ENCODE data around the gene GLT1D1.

Gene GLT1D1

GRCh38 chr12:128861226-128862016 is 8.1 kb downstream of the GLT1D1 start:
- H4K20me1 ChIP-seq (ENCODE audit: insufficient read depth, low read length), result no peaks in the 10 kb centered on the region
- H3K9me2 ChIP-seq (replicated peaks; ENCODE audit: insufficient read depth, low read length), result no peaks in the 10 kb centered on the region
- no peaks in the 10 kb centered on the region for H3K9me3 ChIP-seq (replicated peaks; ENCODE audit: insufficient read depth, low read length)
- no peak overlapping the region for H3K9ac ChIP-seq (ENCODE audit: low read length)
- H3K79me2 ChIP-seq (ENCODE audit: low read length), result no peaks in the 10 kb centered on the region
- H3K27ac ChIP-seq (ENCODE audit: low read length), result no peak overlapping the region
- TF ChIP-seq CTCF (IDR thresholded peaks at IDR 0.05; ENCODE audit: low read length), result no peak
- TF ChIP-seq EZH2 (optimal IDR thresholded peaks at IDR 0.05; ENCODE audit: low read depth, low read length), result no peak
- no peak for TF ChIP-seq EZH2phosphoT487 (IDR thresholded peaks at IDR 0.05; ENCODE audit: low read length)
- no peak overlapping the region for H3K4me3 ChIP-seq (ENCODE audit: low read length)
- no peaks in the 10 kb centered on the region for H3K27me3 ChIP-seq (replicated peaks; ENCODE audit: insufficient read depth, low read length)
- no peak overlapping the region for H2AFZ ChIP-seq (ENCODE audit: low read length)
- no peak for DNase-seq
- H3K4me1 ChIP-seq (ENCODE audit: low read length), result no peaks in the 10 kb centered on the region
- no peaks in the 10 kb centered on the region for H3F3A ChIP-seq (ENCODE audit: insufficient read depth, low read length)
- H3K4me2 ChIP-seq (ENCODE audit: low read depth, low read length), result no peak overlapping the region
- no peaks in the 10 kb centered on the region for H3K36me3 ChIP-seq (replicated peaks; ENCODE audit: insufficient read depth, low read length)

GRCh38 chr12:128863957-128864356 is 10.7 kb downstream of the GLT1D1 start:
- TF ChIP-seq EZH2 (optimal IDR thresholded peaks at IDR 0.05; ENCODE audit: low read depth, low read length) (no peak), EZH2phosphoT487 (IDR thresholded peaks at IDR 0.05; ENCODE audit: low read length) (no peak), CTCF (IDR thresholded peaks at IDR 0.05; ENCODE audit: low read length) (no peak)
- Histone ChIP-seq H3K79me2 (ENCODE audit: low read length) (no peaks in the 10 kb centered on the region), H3K27me3 (replicated peaks; ENCODE audit: insufficient read depth, low read length) (no peaks in the 10 kb centered on the region), H3K27ac (ENCODE audit: low read length) (no peak overlapping the region), H3K9me3 (replicated peaks; ENCODE audit: insufficient read depth, low read length) (no peaks in the 10 kb centered on the region), H3K4me3 (ENCODE audit: low read length) (no peak overlapping the region), H3K4me1 (ENCODE audit: low read length) (no peaks in the 10 kb centered on the region), H3K9ac (ENCODE audit: low read length) (no peak overlapping the region), H3K9me2 (replicated peaks; ENCODE audit: insufficient read depth, low read length) (no peaks in the 10 kb centered on the region), H3K4me2 (ENCODE audit: low read depth, low read length) (no peak overlapping the region), H2AFZ (ENCODE audit: low read length) (no peak overlapping the region), H4K20me1 (ENCODE audit: insufficient read depth, low read length) (no peaks in the 10 kb centered on the region), H3F3A (ENCODE audit: insufficient read depth, low read length) (no peaks in the 10 kb centered on the region), H3K36me3 (replicated peaks; ENCODE audit: insufficient read depth, low read length) (no peaks in the 10 kb centered on the region)
- DNase-seq, result no peak

GRCh38 chr12:128864516-128865186 is 11.4 kb downstream of the GLT1D1 start:
- H3K4me1 ChIP-seq (ENCODE audit: low read length), result no peaks in the 10 kb centered on the region
- DNase-seq, result no peak
- H3K79me2 ChIP-seq (ENCODE audit: low read length), result no peaks in the 10 kb centered on the region
- TF ChIP-seq CTCF (IDR thresholded peaks at IDR 0.05; ENCODE audit: low read length), result no peak
- H3K27ac ChIP-seq (ENCODE audit: low read length), result no peak overlapping the region
- no peaks in the 10 kb centered on the region for H4K20me1 ChIP-seq (ENCODE audit: insufficient read depth, low read length)
- H3K9me3 ChIP-seq (replicated peaks; ENCODE audit: insufficient read depth, low read length), result no peaks in the 10 kb centered on the region
- H3K9me2 ChIP-seq (replicated peaks; ENCODE audit: insufficient read depth, low read length), result no peaks in the 10 kb centered on the region
- no peak overlapping the region for H2AFZ ChIP-seq (ENCODE audit: low read length)
- no peak overlapping the region for H3K4me2 ChIP-seq (ENCODE audit: low read depth, low read length)
- H3K27me3 ChIP-seq (replicated peaks; ENCODE audit: insufficient read depth, low read length), result no peaks in the 10 kb centered on the region
- H3K36me3 ChIP-seq (replicated peaks; ENCODE audit: insufficient read depth, low read length), result no peaks in the 10 kb centered on the region
- no peak overlapping the region for H3K9ac ChIP-seq (ENCODE audit: low read length)
- no peaks in the 10 kb centered on the region for H3F3A ChIP-seq (ENCODE audit: insufficient read depth, low read length)
- no peak overlapping the region for H3K4me3 ChIP-seq (ENCODE audit: low read length)

Measured in MM.1S (cell line).